Right lobe of liver (tissue), 4 donors: ENCODE results near the gene UVRAG.

ENCODE experiments used
- POLR2A ChIP-seq: fragments of 450-650 bp; IDR thresholded peaks from one replicate; pipeline ENCODE4 v1.6.1; 2017; ENCODE audit warnings: antibody characterized with exemption, mild to moderate bottlenecking
- TF ChIP-seq, protein P1 (sequence below), 4 donors: fragments of 200-600 bp in 3 of 4; fragments of 450-650 bp in 1 of 4; IDR thresholded peaks; one replicate each; pipeline versions ENCODE4 v1.5.1 to v1.8.0; 2016 to 2022; ENCODE audit warnings: antibody characterized with exemption in 4 of 4, mild to moderate bottlenecking in 2 of 4
- donor health status: DM: no; HTN: no; CAD: no.
- donor health status: DM: no; HTN: no; CAD: no.
- donor health status: DM: no; HTN: yes; CAD: no.

DNA sequence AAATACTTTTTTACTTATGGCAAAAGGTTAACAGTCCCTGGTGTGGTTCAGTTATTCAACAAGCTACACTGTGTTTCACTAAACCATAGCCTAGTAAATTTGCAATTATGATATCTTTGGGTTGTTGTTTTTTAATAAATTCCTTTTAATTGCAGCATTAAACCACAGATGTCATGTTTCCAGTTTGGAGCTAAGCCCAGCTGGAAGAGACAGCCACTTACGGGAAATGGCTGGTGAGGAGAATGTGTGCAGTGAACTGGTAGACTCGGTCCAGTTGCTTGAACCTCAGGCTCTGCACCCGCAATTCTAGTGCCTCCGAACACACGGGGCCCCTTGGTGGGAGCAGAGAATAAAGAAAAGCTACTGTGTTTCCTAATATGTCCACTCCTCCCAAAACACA lies 320.5 kb downstream of the UVRAG start:
- no peak for TF ChIP-seq POLR2A
- TF ChIP-seq, protein P1, sequence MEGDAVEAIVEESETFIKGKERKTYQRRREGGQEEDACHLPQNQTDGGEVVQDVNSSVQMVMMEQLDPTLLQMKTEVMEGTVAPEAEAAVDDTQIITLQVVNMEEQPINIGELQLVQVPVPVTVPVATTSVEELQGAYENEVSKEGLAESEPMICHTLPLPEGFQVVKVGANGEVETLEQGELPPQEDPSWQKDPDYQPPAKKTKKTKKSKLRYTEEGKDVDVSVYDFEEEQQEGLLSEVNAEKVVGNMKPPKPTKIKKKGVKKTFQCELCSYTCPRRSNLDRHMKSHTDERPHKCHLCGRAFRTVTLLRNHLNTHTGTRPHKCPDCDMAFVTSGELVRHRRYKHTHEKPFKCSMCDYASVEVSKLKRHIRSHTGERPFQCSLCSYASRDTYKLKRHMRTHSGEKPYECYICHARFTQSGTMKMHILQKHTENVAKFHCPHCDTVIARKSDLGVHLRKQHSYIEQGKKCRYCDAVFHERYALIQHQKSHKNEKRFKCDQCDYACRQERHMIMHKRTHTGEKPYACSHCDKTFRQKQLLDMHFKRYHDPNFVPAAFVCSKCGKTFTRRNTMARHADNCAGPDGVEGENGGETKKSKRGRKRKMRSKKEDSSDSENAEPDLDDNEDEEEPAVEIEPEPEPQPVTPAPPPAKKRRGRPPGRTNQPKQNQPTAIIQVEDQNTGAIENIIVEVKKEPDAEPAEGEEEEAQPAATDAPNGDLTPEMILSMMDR (IDR thresholded peaks at IDR 0.05) = no peak
